ENCODE data around the gene RNU6-9.
"Not testable (repeated sequence)": the region's sequence is repeated elsewhere in the genome, so short reads cannot be mapped to it uniquely, and the experiment has no call there.

RNU6-9 gene

DNA sequence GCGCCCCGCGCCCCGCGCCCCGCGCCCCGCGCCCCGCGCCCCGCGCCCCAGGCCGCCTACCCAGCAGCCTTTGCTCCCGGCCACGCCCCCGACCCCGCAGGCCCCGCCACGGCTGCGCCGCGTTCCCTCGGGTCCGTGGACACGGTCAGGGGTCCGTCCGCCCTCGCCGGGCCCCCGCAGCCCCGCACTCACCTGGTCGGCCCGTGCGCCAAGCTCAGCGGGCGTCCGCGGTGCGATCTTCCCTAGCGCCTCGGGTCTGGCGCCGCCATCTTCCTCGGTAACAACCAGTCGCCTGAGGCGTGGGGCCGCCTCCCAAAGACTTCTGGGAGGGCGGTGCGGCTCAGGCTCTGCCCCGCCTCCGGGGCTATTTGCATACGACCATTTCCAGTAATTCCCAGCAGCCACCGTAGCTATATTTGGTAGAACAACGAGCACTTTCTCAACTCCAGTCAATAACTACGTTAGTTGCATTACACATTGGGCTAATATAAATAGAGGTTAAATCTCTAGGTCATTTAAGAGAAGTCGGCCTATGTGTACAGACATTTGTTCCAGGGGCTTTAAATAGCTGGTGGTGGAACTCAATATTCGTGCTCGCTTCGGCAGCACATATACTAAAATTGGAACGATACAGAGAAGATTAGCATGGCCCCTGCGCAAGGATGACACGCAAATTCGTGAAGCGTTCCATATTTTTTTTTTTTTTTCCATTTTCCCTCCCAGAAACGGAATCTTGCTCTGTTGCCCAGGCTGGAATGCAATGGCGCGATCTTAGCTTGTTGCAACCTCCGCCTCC is at the start of gene RNU6-9, which contains the start of gene MED16:
RNU6-9 (plus strand) TSS at position 591 of the 796 bp plus-strand sequence.
MED16 (minus strand) TSS at position 294 of the 796 bp plus-strand sequence. CDS start 2,056 bp downstream, outside the sequence.
- DNase-seq, result peak; percentile 50

- no peak for DNase-seq
These were observed 49.3 kb upstream of the RNU6-9 start for GRCh38 chr19:843836-844545.

- DNase-seq, result no peak
These were observed 48.7 kb upstream of the RNU6-9 start for GRCh38 chr19:844546-844971.

DNA sequence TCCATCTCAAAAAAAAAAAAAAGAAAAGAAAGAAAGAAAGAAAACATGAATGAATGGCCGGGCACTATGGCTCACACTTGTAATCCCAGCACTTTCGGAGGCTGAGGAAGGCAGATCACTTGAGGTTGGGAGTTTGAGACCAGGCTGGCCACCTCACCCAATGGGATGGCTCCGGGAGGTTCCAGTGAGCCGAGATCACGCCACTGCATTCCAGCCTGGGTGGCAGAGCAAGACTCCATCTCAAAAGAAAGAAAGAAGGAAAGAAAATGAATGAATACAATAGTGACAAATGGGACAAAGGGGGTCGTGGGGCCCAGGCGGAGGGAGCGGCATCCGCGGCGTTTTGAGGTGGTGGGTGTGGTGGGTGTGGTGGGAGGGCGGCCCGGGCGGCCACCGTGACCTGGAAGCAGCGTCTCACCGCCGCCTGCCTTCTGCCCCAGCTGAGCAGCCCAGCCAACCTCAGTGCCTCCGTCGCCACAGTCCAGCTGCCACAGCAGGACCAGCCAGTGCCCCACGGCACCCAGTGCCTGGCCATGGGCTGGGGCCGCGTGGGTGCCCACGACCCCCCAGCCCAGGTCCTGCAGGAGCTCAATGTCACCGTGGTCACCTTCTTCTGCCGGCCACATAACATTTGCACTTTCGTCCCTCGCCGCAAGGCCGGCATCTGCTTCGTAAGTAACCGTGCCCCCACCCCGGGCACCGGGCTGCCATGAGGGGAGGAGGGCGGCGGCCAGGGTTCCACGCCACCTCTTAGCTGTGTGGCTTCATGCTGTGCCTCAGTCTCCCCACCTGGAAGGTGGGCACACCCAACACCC is 47.4 kb upstream of the RNU6-9 start:
- DNase-seq, result no peak

- no peak for DNase-seq
These were observed 44.8 kb upstream of the RNU6-9 start for GRCh38 chr19:848386-848921.

GRCh38 chr19:849195-849594 is 44.1 kb upstream of the RNU6-9 start:
- DNase-seq, result not testable (repeated sequence)

- DNase-seq, result no peak
These were observed 42.9 kb upstream of the RNU6-9 start for GRCh38 chr19:850221-850978.

- DNase-seq, result no peak
These were observed 42.3 kb upstream of the RNU6-9 start for GRCh38 chr19:850979-851335.

- no peak for DNase-seq
These were observed 40.9 kb upstream of the RNU6-9 start, which contains the start of gene ELANE for GRCh38 chr19:852136-853013. TSS of gene ELANE (plus strand) at chr19:852303. CDS start at chr19:852329, 26 bp downstream.

- DNase-seq, result no peak
These were observed 40.2 kb upstream of the RNU6-9 start for GRCh38 chr19:853014-853585.

- DNase-seq, result not testable (repeated sequence)
These were observed 39.6 kb upstream of the RNU6-9 start for GRCh38 chr19:853614-854220.

DNA sequence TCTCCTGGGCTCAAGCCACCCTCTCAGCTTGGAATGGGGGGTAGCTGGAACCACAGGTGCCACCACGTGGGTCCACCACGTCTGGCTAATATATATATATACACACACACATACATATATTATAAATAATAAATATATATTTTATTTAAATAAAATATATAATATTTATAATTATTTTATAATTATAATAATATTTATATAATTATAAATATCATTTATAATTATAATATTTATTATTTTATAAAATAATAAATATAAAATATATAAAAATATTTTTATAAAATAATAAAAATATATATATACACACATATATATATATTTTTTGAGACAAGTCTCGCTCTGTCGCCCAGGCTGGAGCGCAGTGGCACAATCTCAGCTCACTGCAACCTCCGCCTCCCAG is 38.7 kb upstream of the RNU6-9 start:
- no peak for DNase-seq

GRCh38 chr19:855142-855541 is 38.1 kb upstream of the RNU6-9 start:
- no peak for DNase-seq

DNA sequence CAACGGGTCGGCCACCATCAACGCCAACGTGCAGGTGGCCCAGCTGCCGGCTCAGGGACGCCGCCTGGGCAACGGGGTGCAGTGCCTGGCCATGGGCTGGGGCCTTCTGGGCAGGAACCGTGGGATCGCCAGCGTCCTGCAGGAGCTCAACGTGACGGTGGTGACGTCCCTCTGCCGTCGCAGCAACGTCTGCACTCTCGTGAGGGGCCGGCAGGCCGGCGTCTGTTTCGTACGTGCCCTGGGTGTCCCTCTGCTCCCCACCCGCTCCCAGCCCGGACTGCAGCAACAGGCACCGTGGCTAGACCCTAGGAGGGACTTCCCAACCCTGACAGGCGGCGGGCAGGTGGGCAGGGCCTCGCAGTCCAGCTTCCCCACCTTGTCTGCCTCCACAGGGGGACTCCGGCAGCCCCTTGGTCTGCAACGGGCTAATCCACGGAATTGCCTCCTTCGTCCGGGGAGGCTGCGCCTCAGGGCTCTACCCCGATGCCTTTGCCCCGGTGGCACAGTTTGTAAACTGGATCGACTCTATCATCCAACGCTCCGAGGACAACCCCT is 37.6 kb upstream of the RNU6-9 start:
- DNase-seq, result no peak

- no peak for DNase-seq
These were observed 35.0 kb upstream of the RNU6-9 start for GRCh38 chr19:858284-858683.

- DNase-seq, result no peak
These were observed 34.1 kb upstream of the RNU6-9 start, which contains the start of gene CFD for GRCh38 chr19:858868-859843. TSS of gene CFD (plus strand) at chr19:859664. CDS start at chr19:859690, 26 bp downstream.

DNA sequence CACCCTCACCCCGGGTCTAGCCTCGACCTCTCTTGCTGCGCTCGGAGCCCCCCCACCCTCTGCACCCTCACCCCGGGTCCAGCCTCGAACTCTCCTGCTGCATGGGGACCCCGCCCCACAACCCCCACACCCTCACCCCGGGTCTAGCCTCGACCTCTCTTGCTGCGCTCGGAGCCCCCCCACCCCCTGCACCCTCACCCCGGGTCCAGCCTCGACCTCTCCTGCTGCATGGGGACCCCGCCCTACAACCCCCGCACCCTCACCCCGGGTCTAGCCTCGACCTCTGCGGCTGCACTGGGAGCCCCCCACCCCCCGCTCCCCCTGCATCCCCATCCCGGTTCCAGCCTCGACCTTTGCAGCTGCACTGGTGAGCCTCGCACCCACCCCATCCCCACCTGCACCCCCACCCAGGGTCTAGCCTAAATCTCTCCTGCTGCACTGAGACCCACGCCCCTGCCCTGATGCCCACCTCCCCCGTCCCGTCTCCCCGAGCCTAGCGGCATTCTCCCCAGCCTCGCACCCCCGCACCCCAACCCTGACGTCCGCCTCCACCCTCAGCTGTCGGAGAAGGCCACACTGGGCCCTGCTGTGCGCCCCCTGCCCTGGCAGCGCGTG is 32.0 kb upstream of the RNU6-9 start:
- no peak for DNase-seq
